H1 (cell line): ENCODE measurements around the gene TMEM82. TPM values are rescaled to one million over a fixed set of nuclear protein-coding genes. Genes with fewer than 3 reads are reported as not detected.

ENCODE experiments used
- CTCF ChIA-PET: fragments of 300-600 bp; sonication (Branson Sonifier 250); formaldehyde crosslinking; loops from one replicate; lab custom pipeline; 2021; ENCODE audit not compliant: partially characterized antibody; lab: Charles Lee
- POLR2A ChIA-PET: fragments of 300-600 bp; sonication (Branson Sonifier 250); formaldehyde crosslinking; loops from one replicate; lab custom pipeline; 2021; ENCODE audit warnings: inconsistent platforms; ENCODE audit not compliant: partially characterized antibody; lab: Charles Lee
- DNase-seq, 2 experiments: peaks; one replicate each; pipeline versions ENCODE4 v3.0.0 to v3.0.0-alpha.2; 2010 to 2022; ENCODE audit warnings: low spot score in 2 of 2, low read depth in 1 of 2, mixed read lengths in 1 of 2
- FAIRE-seq: peaks from 2 replicates; lab custom pipeline; 2011; peaks lifted over from hg19 to GRCh38; lab: Jason Lieb, UNC
- H2AFZ ChIP-seq: 2 replicates; pipeline ENCODE4 v1.8.1; 2012; ENCODE audit warnings: low read length, inconsistent platforms
- H2AK5ac ChIP-seq: 2 replicates; pipeline ENCODE4 v1.6.1; 2013; ENCODE audit warnings: low read depth, low read length
- H2BK120ac ChIP-seq: replicated peaks from 2 replicates; pipeline ENCODE3; 2013; ENCODE audit warnings: low read depth, low read length, inconsistent platforms
- H2BK12ac ChIP-seq: 2 replicates; pipeline ENCODE4 v1.6.1; 2013; ENCODE audit warnings: low read depth, low read length
- H2BK15ac ChIP-seq: 2 replicates; pipeline ENCODE4 v1.6.1; 2013; ENCODE audit warnings: low read length
- H2BK20ac ChIP-seq: 2 replicates; pipeline ENCODE4 v1.6.1; 2013; ENCODE audit warnings: low read length
- H2BK5ac ChIP-seq: 2 replicates; pipeline ENCODE4 v1.6.1; 2013; ENCODE audit warnings: low read depth, low read length
- H3K14ac ChIP-seq: 2 replicates; pipeline ENCODE4 v1.6.1; 2013; ENCODE audit warnings: inconsistent platforms; ENCODE audit not compliant: insufficient read length
- H3K18ac ChIP-seq: 2 replicates; pipeline ENCODE4 v1.6.1; 2013; ENCODE audit warnings: low read length; ENCODE audit errors: extremely low read depth
- H3K23ac ChIP-seq: 2 replicates; pipeline ENCODE4 v1.6.1; 2013; ENCODE audit warnings: inconsistent platforms; ENCODE audit not compliant: insufficient read length
- H3K23me2 ChIP-seq: 2 replicates; pipeline ENCODE4 v1.6.1; 2013; ENCODE audit warnings: low read depth, low read length
- H3K27ac ChIP-seq: 2 replicates; pipeline ENCODE4 v1.6.1; 2011; ENCODE audit warnings: low read depth, low read length, inconsistent platforms
- H3K27me3 ChIP-seq, 4 experiments: replicated peaks in 1 of 4; 1 replicate in 1 of 4; 2 replicates in 3 of 4; pipeline versions ENCODE4 v1.6.1 to v1.8.1; 2011 to 2013; ENCODE audit warnings: low read length in 3 of 4, mild to moderate bottlenecking in 3 of 4, inconsistent platforms in 2 of 4, mixed read lengths in 2 of 4, moderate library complexity in 1 of 4; ENCODE audit not compliant: control insufficient read depth in 3 of 4, insufficient read depth in 3 of 4; ENCODE audit errors: extremely low read depth in 1 of 4
- H3K36me3 ChIP-seq, 4 experiments: 2 replicates each; pipeline versions ENCODE4 v1.6.1 to v1.8.1; 2011 to 2013; ENCODE audit warnings: mild to moderate bottlenecking in 4 of 4, low read length in 3 of 4, moderate library complexity in 2 of 4, control low read depth in 1 of 4, inconsistent platforms in 1 of 4; ENCODE audit not compliant: insufficient read depth in 4 of 4, control insufficient read depth in 2 of 4
- H3K4ac ChIP-seq: replicated peaks from 2 replicates; pipeline ENCODE3; 2013; ENCODE audit warnings: low read length, low read depth, mixed read lengths, inconsistent platforms; ENCODE audit not compliant: insufficient read length
- H3K4me1 ChIP-seq, 4 experiments: replicated peaks in 1 of 4; 1 replicate in 1 of 4; 2 replicates in 3 of 4; pipeline versions ENCODE4 v1.6.1 to v1.8.1; 2011 to 2013; ENCODE audit warnings: low read length in 3 of 4, inconsistent platforms in 2 of 4, mixed read lengths in 1 of 4; ENCODE audit not compliant: insufficient read depth in 4 of 4, control insufficient read depth in 3 of 4
- H3K4me2 ChIP-seq, 2 experiments: 2 replicates each; pipeline versions ENCODE4 v1.6.1 to v1.8.1; 2011 to 2013; ENCODE audit warnings: low read depth in 2 of 2, low read length in 2 of 2, control low read depth in 1 of 2, inconsistent platforms in 1 of 2, mild to moderate bottlenecking in 1 of 2; ENCODE audit not compliant: insufficient read depth in 1 of 2
- H3K4me3 ChIP-seq, 4 experiments: fragments of 200-600, 300-600 bp in 1 of 4; sonication (generic), shearing (Covaris generic), sonication (Bioruptor Twin) in 1 of 4; 2 replicates each; pipeline versions ENCODE4 v1.5.1 to v1.8.1; 2011 to 2016; ENCODE audit warnings: low read length in 4 of 4, low read depth in 3 of 4, control low read depth in 2 of 4, inconsistent platforms in 2 of 4, mild to moderate bottlenecking in 2 of 4, mixed read lengths in 1 of 4, moderate library complexity in 1 of 4; ENCODE audit not compliant: insufficient read depth in 2 of 4; ENCODE audit errors: extremely low read depth in 1 of 4
- H3K56ac ChIP-seq: replicated peaks from 2 replicates; pipeline ENCODE3; 2013; ENCODE audit warnings: low read depth, mild to moderate bottlenecking, mixed read lengths, low read length, inconsistent platforms; ENCODE audit not compliant: insufficient read length
- H3K79me1 ChIP-seq: 2 replicates; pipeline ENCODE4 v1.6.1; 2013; ENCODE audit warnings: low read depth, low read length, control low read depth
- H3K79me2 ChIP-seq, 2 experiments: 2 replicates each; pipeline versions ENCODE4 v1.6.1 to v1.8.1; 2012 to 2013; ENCODE audit warnings: low read length in 2 of 2, mild to moderate bottlenecking in 2 of 2, inconsistent platforms in 1 of 2; ENCODE audit not compliant: insufficient read depth in 2 of 2, control insufficient read depth in 1 of 2
- H3K9ac ChIP-seq, 4 experiments: replicated peaks in 1 of 4; 1 replicate in 1 of 4; 2 replicates in 3 of 4; pipeline versions ENCODE4 v1.6.1 to v1.8.1; 2011 to 2013; ENCODE audit warnings: low read depth in 3 of 4, low read length in 3 of 4, control low read depth in 2 of 4, mild to moderate bottlenecking in 2 of 4, moderate library complexity in 2 of 4, inconsistent platforms in 1 of 4; ENCODE audit errors: extremely low read depth in 1 of 4
- H3K9me3 ChIP-seq, 2 experiments: 2 replicates each; pipeline versions ENCODE4 v1.6.1 to v1.8.1; 2012 to 2013; ENCODE audit warnings: mild to moderate bottlenecking in 2 of 2, moderate library complexity in 2 of 2, control low read depth in 1 of 2, inconsistent platforms in 1 of 2, low read depth in 1 of 2, low read length in 1 of 2, mixed read lengths in 1 of 2; ENCODE audit not compliant: insufficient read depth in 2 of 2
- H4K20me1 ChIP-seq, 2 experiments: replicated peaks in 1 of 2; 2 replicates each; pipeline versions ENCODE3 to v1.8.1; 2011 to 2013; ENCODE audit warnings: inconsistent platforms in 2 of 2, low read length in 2 of 2, mild to moderate bottlenecking in 1 of 2; ENCODE audit not compliant: insufficient read depth in 2 of 2, control insufficient read depth in 1 of 2
- H4K5ac ChIP-seq: 2 replicates; pipeline ENCODE4 v1.6.1; 2013; ENCODE audit warnings: low read length, low read depth, mixed read lengths, inconsistent platforms; ENCODE audit not compliant: insufficient read length
- H4K8ac ChIP-seq: 2 replicates; pipeline ENCODE4 v1.8.0; 2013; ENCODE audit warnings: mild to moderate bottlenecking, moderate library complexity, low read length, inconsistent platforms; ENCODE audit not compliant: insufficient read depth; ENCODE audit errors: extremely low read depth
- H4K91ac ChIP-seq: replicated peaks from 2 replicates; pipeline ENCODE3; 2013; ENCODE audit warnings: low read length, mixed read lengths, inconsistent platforms; ENCODE audit not compliant: insufficient read length
- BCL11A ChIP-seq, 2 experiments: IDR thresholded peaks; one replicate each; pipeline ENCODE4 v1.6.1; 2011; ENCODE audit warnings: low read depth in 2 of 2, low read length in 2 of 2, mild to moderate bottlenecking in 2 of 2
- CTCF ChIP-seq, 3 experiments: IDR thresholded peaks; 1 replicate in 2 of 3; 2 replicates in 1 of 3; pipeline versions ENCODE4 v1.5.1 to v1.6.1; 2011; ENCODE audit warnings: low read length in 3 of 3, mild to moderate bottlenecking in 3 of 3, inconsistent platforms in 2 of 3, low read depth in 1 of 3, moderate library complexity in 1 of 3; ENCODE audit not compliant: insufficient read depth in 1 of 3; ENCODE audit errors: control extremely low read depth in 1 of 3
- KDM4A ChIP-seq: IDR thresholded peaks from one replicate; pipeline ENCODE4 v1.7.1; 2012; ENCODE audit warnings: low read depth, mild to moderate bottlenecking, moderate library complexity, low read length, inconsistent platforms; ENCODE audit not compliant: severe bottlenecking
- PHF8 ChIP-seq: fragments of 200-600 bp; sonication (generic); conservative IDR thresholded peaks from 2 replicates; pipeline ENCODE4 v1.7.1; 2012; ENCODE audit warnings: low read depth, mild to moderate bottlenecking, inconsistent platforms, low read length, moderate library complexity
- RFX5 ChIP-seq: IDR thresholded peaks from 2 replicates; pipeline ENCODE4 v1.6.1; 2011; ENCODE audit warnings: low read depth, low read length, improper control_type of control experiment, borderline replicate concordance
- SAP30 ChIP-seq: fragments of 300-600 bp; sonication (generic); IDR thresholded peaks from 2 replicates; pipeline ENCODE4 v1.7.1; 2012; ENCODE audit warnings: low read length, moderate library complexity, mild to moderate bottlenecking, inconsistent platforms; ENCODE audit not compliant: insufficient read depth, insufficient replicate concordance
- TCF12 ChIP-seq: IDR thresholded peaks from 2 replicates; pipeline ENCODE4 v1.6.1; 2011; ENCODE audit warnings: low read depth, mild to moderate bottlenecking, low read length
- WGBS, 2 experiments: shearing (Covaris generic) in 1 of 2; methylation state at CpG; one replicate each; pipeline versions ENCODE4 v1.1.6 to v1.1.7; 2013 to 2015; ENCODE audit warnings: low lambda C conversion rate in 2 of 2, mixed read lengths in 2 of 2, inconsistent platforms in 1 of 2, low coverage in 1 of 2, missing lambda C conversion rate in 1 of 2; ENCODE audit not compliant: insufficient replicate concordance in 2 of 2, insufficient coverage in 1 of 2, insufficient read length in 1 of 2; ENCODE audit errors: extremely low coverage in 1 of 2, missing lambda C conversion rate in 1 of 2; 5-methylcytosine and 5-hydroxymethylcytosine counted together
- polyA plus RNA-seq, 7 experiments: library from polyadenylated mRNA; depleted of rRNA in 3 of 7; stranded (reverse) in 5 of 7; unstranded in 2 of 7; fragments of >200 nt in 5 of 7; fragments of 200-250 nt in 2 of 7; gene quantifications; 1 replicate in 5 of 7; 2 replicates in 1 of 7; 4 replicates in 1 of 7; pipeline versions ENCODE4 v1.2.1 to v1.2.3, GENCODE V29; 2011 to 2013; ENCODE audit warnings: missing spikeins in 2 of 7, mixed read lengths in 2 of 7
- total RNA-seq: library from RNA; stranded (reverse); fragmentation: NEBNext Ultra II Directional; extraction: Animal tissue kit (Norgen Biotek cat#: 25700); gene quantifications from 2 replicates; pipeline ENCODE4 v1.2.1, GENCODE V29; 2021
- TF ChIP-seq, protein P1 (sequence below): IDR thresholded peaks from 2 replicates; pipeline ENCODE4 v1.6.1; 2012; ENCODE audit warnings: inconsistent platforms
- TF ChIP-seq, protein P2 (sequence below): IDR thresholded peaks from 2 replicates; pipeline ENCODE4 v1.6.1; 2011; ENCODE audit warnings: low read length, improper control_type of control experiment

Gene TMEM82
- total and polyA plus RNA-seq, 2 of the 8 experiments (the other 6 are each of a cell fraction or from before 2014, with no cell fraction given): 0.32 to 2.1 TPM

- Histone ChIP-seq H3K4me1 (peaks cover 8 to 20% (median 14%) of the 10 kb centered on the region in 4 experiments), H3K56ac (no peak overlapping the region), H2BK5ac (no peak overlapping the region), H2BK120ac (no peak overlapping the region), H3K14ac (no peak overlapping the region), H2AFZ (no peak overlapping the region), H4K91ac (no peak overlapping the region), H4K8ac (no peak overlapping the region), H3K4ac (no peak overlapping the region), H3K36me3 (no peaks in the 10 kb centered on the region), H2BK20ac (no peak overlapping the region), H3K79me1 (no peaks in the 10 kb centered on the region; the same call in 1 of the 2 replicates), H3K9ac (no peak overlapping the region), H2BK15ac (no peak overlapping the region), H3K4me3 (no peak overlapping the region), H3K9me3 (no peaks in the 10 kb centered on the region), H3K27me3 (no peaks in the 10 kb centered on the region), H3K23ac (no peak overlapping the region), H4K5ac (no peak overlapping the region), H3K27ac (no peak overlapping the region), H2AK5ac (no peak overlapping the region), H3K23me2 (0 out of 2 replicates have a peak, but pooled peaks cover 1% of the 10 kb centered on the region), H2BK12ac (no peak overlapping the region), H3K18ac (no peak overlapping the region), H4K20me1 (no peaks in the 10 kb centered on the region), H3K4me2 (no peak overlapping the region), H3K79me2 (no peaks in the 10 kb centered on the region)
- WGBS, 2 experiments: 87% methylated on average over 9 of the region's 10 CpGs; no CpG with 5 or more reads in 1 of the 2 experiments
- FAIRE-seq (no peak), DNase-seq (no peak)
- POLR2A ChIA-PET: interaction anchor here (1.6 kb wide), 1 partner anchor 43 kb away, joined by 3 read pairs; no protein-coding TSS in a partner anchor
- CTCF ChIA-PET: no interaction called here
- no peak for TF ChIP-seq TCF12
- TF ChIP-seq, protein P1, sequence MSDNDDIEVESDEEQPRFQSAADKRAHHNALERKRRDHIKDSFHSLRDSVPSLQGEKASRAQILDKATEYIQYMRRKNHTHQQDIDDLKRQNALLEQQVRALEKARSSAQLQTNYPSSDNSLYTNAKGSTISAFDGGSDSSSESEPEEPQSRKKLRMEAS: no peak
- TF ChIP-seq BCL11A (IDR thresholded peaks at IDR 0.05; ENCODE audit: low read depth in 2 of 2, low read length in 2 of 2): no peak
- no peak for TF ChIP-seq RFX5
- TF ChIP-seq KDM4A: no peak
- no peak for TF ChIP-seq CTCF (IDR thresholded peaks at IDR 0.05; ENCODE audit: control extremely low read depth in 1 of 3, insufficient read depth in 1 of 3, low read depth in 1 of 3, low read length in 3 of 3)
- TF ChIP-seq PHF8: no peak
- TF ChIP-seq SAP30: no peak
- TF ChIP-seq, protein P2, sequence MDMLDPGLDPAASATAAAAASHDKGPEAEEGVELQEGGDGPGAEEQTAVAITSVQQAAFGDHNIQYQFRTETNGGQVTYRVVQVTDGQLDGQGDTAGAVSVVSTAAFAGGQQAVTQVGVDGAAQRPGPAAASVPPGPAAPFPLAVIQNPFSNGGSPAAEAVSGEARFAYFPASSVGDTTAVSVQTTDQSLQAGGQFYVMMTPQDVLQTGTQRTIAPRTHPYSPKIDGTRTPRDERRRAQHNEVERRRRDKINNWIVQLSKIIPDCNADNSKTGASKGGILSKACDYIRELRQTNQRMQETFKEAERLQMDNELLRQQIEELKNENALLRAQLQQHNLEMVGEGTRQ: no peak
Observed at GRCh38 chr1:15751717-15752116, 9.4 kb downstream of the TMEM82 start.
